CD8-positive, alpha-beta memory T cell (primary cell): Measurements from ENCODE around the gene ADAM12. TPM values are rescaled to one million over a fixed set of nuclear protein-coding genes. Genes with fewer than 3 reads are reported as not detected.

Experiments
- CTCF ChIA-PET: fragments of 350-600 bp; sonication (Branson Sonifier 250); formaldehyde crosslinking; loops from one replicate; lab custom pipeline; 2021; ENCODE audit warnings: antibody characterized with exemption; lab: Charles Lee
- POLR2A ChIA-PET: fragments of 350-600 bp; sonication (Branson Sonifier 250); formaldehyde crosslinking; loops from one replicate; lab custom pipeline; 2021; ENCODE audit warnings: antibody characterized with exemption; lab: Charles Lee
- DNase-seq, 5 donors: peaks; one replicate each; pipeline versions ENCODE4 v3.0.0 to v3.0.0-alpha.2; 2020 to 2022; ENCODE audit warnings: mixed read lengths in 1 of 5
- H3K27ac ChIP-seq: one replicate; pipeline ENCODE4 v1.7.0; 2013; ENCODE audit warnings: low read depth, mild to moderate bottlenecking, low read length, moderate library complexity
- H3K27me3 ChIP-seq: 2 replicates; pipeline ENCODE4 v1.7.0; 2013; ENCODE audit warnings: low read length, mild to moderate bottlenecking; ENCODE audit not compliant: insufficient read depth, poor library complexity, severe bottlenecking
- H3K36me3 ChIP-seq: 2 replicates; pipeline ENCODE4 v1.7.0; 2013; ENCODE audit warnings: mild to moderate bottlenecking, low read length, moderate library complexity; ENCODE audit not compliant: insufficient read depth
- H3K4me1 ChIP-seq: 2 replicates; pipeline ENCODE4 v1.7.0; 2013; ENCODE audit warnings: mild to moderate bottlenecking, low read length, moderate library complexity; ENCODE audit not compliant: insufficient read depth
- H3K4me3 ChIP-seq: 2 replicates; pipeline ENCODE4 v1.7.0; 2013; ENCODE audit warnings: mild to moderate bottlenecking, low read length
- H3K9me3 ChIP-seq: 2 replicates; pipeline ENCODE4 v1.7.0; 2013; ENCODE audit warnings: mild to moderate bottlenecking, low read length
- H3K27ac Mint-ChIP-seq, 8 donors: one replicate each; pipeline ENCODE4 v1.8.0; 2020 to 2021; ENCODE audit warnings: mixed read lengths in 8 of 8, mild to moderate bottlenecking in 6 of 8, inconsistent platforms in 3 of 8, moderate library complexity in 3 of 8
- H3K27me3 Mint-ChIP-seq, 2 donors: one replicate each; pipeline ENCODE4 v1.8.0; 2020 to 2021; ENCODE audit warnings: mixed read lengths in 2 of 2, mild to moderate bottlenecking in 1 of 2, moderate library complexity in 1 of 2
- H3K36me3 Mint-ChIP-seq, 3 donors: one replicate each; pipeline ENCODE4 v1.8.0; 2020 to 2021; ENCODE audit warnings: mixed read lengths in 3 of 3, inconsistent platforms in 1 of 3, mild to moderate bottlenecking in 1 of 3
- H3K4me1 Mint-ChIP-seq, 3 donors: one replicate each; pipeline ENCODE4 v1.8.0; 2020 to 2021; ENCODE audit warnings: mixed read lengths in 3 of 3, inconsistent platforms in 1 of 3, mild to moderate bottlenecking in 1 of 3
- H3K4me3 Mint-ChIP-seq, 7 donors: one replicate each; pipeline ENCODE4 v1.8.0; 2020 to 2021; ENCODE audit warnings: mixed read lengths in 7 of 7, mild to moderate bottlenecking in 6 of 7, moderate library complexity in 4 of 7, inconsistent platforms in 2 of 7
- H3K9me3 Mint-ChIP-seq, 5 donors: one replicate each; pipeline ENCODE4 v1.8.0; 2020 to 2022; ENCODE audit warnings: mixed read lengths in 5 of 5, mild to moderate bottlenecking in 3 of 5, moderate library complexity in 2 of 5, inconsistent platforms in 1 of 5
- polyA plus RNA-seq: library from polyadenylated mRNA; unstranded; fragments of 300-500 nt; fragmentation: Illumina TruSeq; gene quantifications from one replicate; pipeline ENCODE4 v1.2.3, GENCODE V29; 2021
- total RNA-seq, 2 experiments: library from RNA; stranded (reverse); gene quantifications; one replicate each; pipeline ENCODE4 v1.2.3, GENCODE V29; 2021

The ADAM12 gene
- total and polyA plus RNA-seq, 3 experiments from 2014 or later: 0.11 to 6.4 (median 0.31) TPM

DNA sequence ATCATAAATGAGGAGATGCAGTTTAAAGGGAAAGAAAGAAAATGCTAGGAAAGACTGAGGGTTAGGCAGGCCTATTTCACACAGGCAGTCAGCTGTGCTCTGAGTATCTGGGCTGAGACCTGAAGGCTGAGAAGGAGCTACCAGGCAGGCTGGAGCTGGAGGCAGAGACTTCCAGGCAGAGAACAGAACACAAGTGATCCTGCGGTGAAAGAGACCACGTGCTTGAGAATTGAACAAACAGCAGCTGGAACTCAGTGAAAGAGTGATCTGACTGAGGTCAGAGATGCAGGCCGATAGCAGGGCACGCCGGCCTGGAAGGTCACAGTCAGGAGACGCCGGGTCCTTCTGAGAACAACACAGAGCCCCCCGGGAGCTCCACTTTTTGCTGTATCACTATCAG lies 147.8 kb downstream of the ADAM12 start:
- Mint-ChIP-seq H3K27me3 (no peaks in the 10 kb centered on the region), H3K4me1 (no peaks in the 10 kb centered on the region), H3K9me3 (peaks cover 0 to 7% (median 3%) of the 10 kb centered on the region in 5 donors), H3K36me3 (no peaks in the 10 kb centered on the region), H3K4me3 (no peak overlapping the region), H3K27ac (peak overlapping the region in 1 of 8 donors; percentile 24)
- ChIA-PET CTCF (interaction anchor here (0.9 kb wide), 1 partner anchor 10 kb away, joined by 3 read pairs; no protein-coding TSS in a partner anchor), POLR2A (no interaction called here)
- no peaks in the 10 kb centered on the region for H3K27me3 ChIP-seq
- no peak overlapping the region for H3K4me3 ChIP-seq
- H3K9me3 ChIP-seq: no peaks in the 10 kb centered on the region
- no peaks in the 10 kb centered on the region for H3K4me1 ChIP-seq
- no peak overlapping the region for H3K27ac ChIP-seq
- no peak for DNase-seq
- H3K36me3 ChIP-seq: no peaks in the 10 kb centered on the region

DNA sequence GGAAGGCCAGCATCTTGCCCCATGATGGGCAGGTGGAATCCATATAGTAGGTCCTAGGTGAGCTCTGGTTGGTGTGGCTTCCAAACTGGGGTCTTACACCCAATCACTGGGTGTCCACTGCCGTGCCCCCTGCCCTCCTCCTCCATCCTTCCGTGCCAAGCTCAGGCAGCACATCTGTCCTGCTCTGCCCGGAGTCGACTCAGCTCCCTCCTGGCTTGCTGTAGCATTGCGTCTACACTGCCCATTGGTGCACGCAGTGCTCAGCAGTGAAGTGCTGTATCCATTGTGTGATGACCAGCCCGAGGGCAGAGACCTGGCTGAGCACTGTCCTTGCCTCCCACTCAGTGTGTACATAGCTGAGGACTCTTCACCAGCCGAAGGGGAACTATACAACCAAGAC lies 148.4 kb downstream of the ADAM12 start:
- Histone ChIP-seq H3K36me3 (no peaks in the 10 kb centered on the region), H3K27me3 (no peaks in the 10 kb centered on the region), H3K4me3 (no peak overlapping the region), H3K9me3 (no peaks in the 10 kb centered on the region), H3K27ac (no peak overlapping the region), H3K4me1 (no peaks in the 10 kb centered on the region)
- ChIA-PET CTCF (interaction anchor here (0.9 kb wide), 1 partner anchor 9 kb away, joined by 3 read pairs; no protein-coding TSS in a partner anchor), POLR2A (no interaction called here)
- DNase-seq: no peak
- H3K9me3 Mint-ChIP-seq: peaks cover 0 to 7% (median 3%) of the 10 kb centered on the region in 5 donors
- no peaks in the 10 kb centered on the region for H3K36me3 Mint-ChIP-seq
- H3K27ac Mint-ChIP-seq: peak overlapping the region in 2 of 8 donors; percentile 60 to 65
- H3K4me3 Mint-ChIP-seq: no peak overlapping the region
- H3K4me1 Mint-ChIP-seq: no peaks in the 10 kb centered on the region
- H3K27me3 Mint-ChIP-seq: no peaks in the 10 kb centered on the region

DNA sequence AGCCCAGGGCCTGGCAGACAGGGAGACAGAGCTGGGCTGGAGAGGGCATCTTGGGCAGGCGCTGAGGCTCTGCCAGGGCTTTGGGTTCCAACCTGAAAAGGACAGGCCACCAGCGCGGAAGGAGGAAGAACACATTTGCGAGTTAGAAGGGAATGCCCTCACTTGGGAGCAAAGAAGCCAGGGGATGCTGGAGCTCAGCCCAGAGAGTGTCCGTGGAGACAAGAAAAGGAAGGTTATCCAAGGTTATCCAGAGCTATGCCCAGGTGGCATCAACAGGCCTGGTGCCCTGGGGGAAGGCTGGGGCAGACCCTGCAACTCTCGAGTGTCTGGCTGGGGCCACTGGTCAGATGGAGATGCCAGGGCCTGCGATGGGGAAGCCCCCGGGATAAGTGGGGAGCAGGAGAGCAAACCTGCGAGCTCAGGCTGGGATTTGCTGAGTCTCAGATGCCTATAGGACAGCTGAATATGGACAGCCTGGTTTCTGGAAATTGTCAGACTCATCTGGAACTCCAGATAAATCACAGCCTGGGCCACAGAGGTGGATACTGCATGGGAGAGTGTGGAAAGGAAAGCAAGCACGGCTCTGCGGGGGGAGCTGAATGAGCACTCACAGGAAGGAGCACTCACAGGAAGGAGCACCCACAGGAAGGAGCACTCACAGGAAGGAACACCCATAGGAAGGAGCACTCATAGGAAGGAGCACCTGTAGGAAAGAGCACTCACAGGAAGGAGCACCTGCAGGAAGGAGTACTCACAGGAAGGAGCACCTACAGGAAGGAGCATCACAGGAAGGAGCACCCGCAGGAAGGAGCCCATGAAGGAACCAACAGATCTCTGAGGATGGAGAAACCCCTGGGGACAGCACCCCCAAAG lies 152.1 kb downstream of the ADAM12 start:
- CTCF ChIA-PET: no interaction called here
- no peaks in the 10 kb centered on the region for H3K4me1 Mint-ChIP-seq
- H3K4me1 ChIP-seq: no peaks in the 10 kb centered on the region
- H3K27ac ChIP-seq: no peak overlapping the region
- DNase-seq: no peak
- H3K36me3 Mint-ChIP-seq: peaks cover 0 to 4% (median 2%) of the 10 kb centered on the region in 3 donors
- H3K4me3 ChIP-seq: no peak overlapping the region
- H3K9me3 ChIP-seq: no peaks in the 10 kb centered on the region
- no peak overlapping the region for H3K4me3 Mint-ChIP-seq
- H3K9me3 Mint-ChIP-seq: peaks cover 0 to 9% (median 4%) of the 10 kb centered on the region in 5 donors
- no peaks in the 10 kb centered on the region for H3K36me3 ChIP-seq
- H3K27ac Mint-ChIP-seq: peak overlapping the region in 2 of 8 donors; percentile 70 to 80
- H3K27me3 Mint-ChIP-seq: peaks cover 0 to 5% of the 10 kb centered on the region in 2 donors
- POLR2A ChIA-PET: no interaction called here
- no peaks in the 10 kb centered on the region for H3K27me3 ChIP-seq

- no peak overlapping the region for H3K27ac ChIP-seq
- ChIA-PET POLR2A (no interaction called here), CTCF (no interaction called here)
- no peak for DNase-seq
- H3K9me3 ChIP-seq: no peaks in the 10 kb centered on the region
- no peak overlapping the region for H3K4me3 Mint-ChIP-seq
- H3K36me3 ChIP-seq: no peaks in the 10 kb centered on the region
- H3K9me3 Mint-ChIP-seq: peaks cover 0 to 9% (median 4%) of the 10 kb centered on the region in 5 donors
- H3K27me3 ChIP-seq: no peaks in the 10 kb centered on the region
- H3K27ac Mint-ChIP-seq: peak overlapping the region in 1 of 8 donors; percentile 65
- no peak overlapping the region for H3K4me3 ChIP-seq
- H3K27me3 Mint-ChIP-seq: peaks cover 0 to 5% of the 10 kb centered on the region in 2 donors
- no peaks in the 10 kb centered on the region for H3K4me1 Mint-ChIP-seq
- H3K4me1 ChIP-seq: no peaks in the 10 kb centered on the region
- peaks cover 0 to 4% (median 2%) of the 10 kb centered on the region in 3 donors for H3K36me3 Mint-ChIP-seq
These were observed 152.9 kb downstream of the ADAM12 start for GRCh38 chr10:126235091-126235978.

GRCh38 chr10:126234630-126235029 lies 153.6 kb downstream of the ADAM12 start:
- peaks cover 0 to 5% of the 10 kb centered on the region in 2 donors for H3K27me3 Mint-ChIP-seq
- CTCF ChIA-PET: no interaction called here
- Histone ChIP-seq H3K9me3 (no peaks in the 10 kb centered on the region), H3K4me1 (no peaks in the 10 kb centered on the region), H3K36me3 (no peaks in the 10 kb centered on the region), H3K27ac (no peak overlapping the region), H3K4me3 (no peak overlapping the region), H3K27me3 (no peaks in the 10 kb centered on the region)
- H3K36me3 Mint-ChIP-seq: peaks cover 0 to 4% (median 2%) of the 10 kb centered on the region in 3 donors
- H3K9me3 Mint-ChIP-seq: peaks cover 0 to 9% (median 4%) of the 10 kb centered on the region in 5 donors
- DNase-seq: no peak
- no peaks in the 10 kb centered on the region for H3K4me1 Mint-ChIP-seq
- no peak overlapping the region for H3K4me3 Mint-ChIP-seq
- POLR2A ChIA-PET: no interaction called here
- H3K27ac Mint-ChIP-seq: peak overlapping the region in 2 of 8 donors; percentile 21 to 49

GRCh38 chr10:126233182-126234148 lies 154.8 kb downstream of the ADAM12 start:
- Histone ChIP-seq H3K36me3 (no peaks in the 10 kb centered on the region), H3K27ac (no peak overlapping the region), H3K27me3 (no peaks in the 10 kb centered on the region), H3K4me3 (no peak overlapping the region), H3K4me1 (no peaks in the 10 kb centered on the region), H3K9me3 (no peaks in the 10 kb centered on the region)
- ChIA-PET CTCF (no interaction called here), POLR2A (no interaction called here)
- Mint-ChIP-seq H3K36me3 (peaks cover 0 to 4% (median 2%) of the 10 kb centered on the region in 3 donors), H3K4me1 (no peaks in the 10 kb centered on the region), H3K9me3 (peaks cover 0 to 9% (median 4%) of the 10 kb centered on the region in 5 donors), H3K4me3 (no peak overlapping the region), H3K27ac (no peak overlapping the region), H3K27me3 (peaks cover 0 to 5% of the 10 kb centered on the region in 2 donors)
- DNase-seq: no peak

DNA sequence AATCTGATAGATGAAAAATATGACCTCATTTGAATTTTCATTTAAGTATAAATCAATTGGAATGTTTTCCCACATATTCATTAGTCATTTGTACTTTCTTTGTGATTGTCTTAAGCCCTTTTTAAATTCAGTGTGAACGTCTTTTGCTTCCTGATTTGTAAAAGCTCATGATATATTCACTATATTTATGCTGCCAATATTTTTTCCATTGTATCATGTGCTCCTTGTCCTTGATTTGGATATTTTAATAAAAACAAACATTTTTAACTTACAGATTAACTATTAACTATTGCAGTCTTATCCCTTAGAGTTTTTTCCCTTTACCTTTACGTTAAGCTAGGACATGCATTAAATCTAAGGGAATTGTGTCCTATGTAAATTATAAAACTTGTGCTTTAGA lies 157.7 kb downstream of the ADAM12 start:
- no peaks in the 10 kb centered on the region for H3K4me1 ChIP-seq
- peaks cover 0 to 6% (median 0%) of the 10 kb centered on the region in 5 donors for H3K9me3 Mint-ChIP-seq
- H3K9me3 ChIP-seq: no peaks in the 10 kb centered on the region
- ChIA-PET CTCF (interaction anchor here (1.5 kb wide), 1 partner anchor 9 kb away, joined by 3 read pairs; no protein-coding TSS in a partner anchor), POLR2A (no interaction called here)
- no peaks in the 10 kb centered on the region for H3K36me3 ChIP-seq
- no peaks in the 10 kb centered on the region for H3K27me3 ChIP-seq
- DNase-seq: no peak
- H3K27ac Mint-ChIP-seq: no peak overlapping the region
- H3K4me3 Mint-ChIP-seq: no peak overlapping the region
- peaks cover 0 to 5% of the 10 kb centered on the region in 2 donors for H3K27me3 Mint-ChIP-seq
- no peak overlapping the region for H3K4me3 ChIP-seq
- peaks cover 0 to 4% (median 2%) of the 10 kb centered on the region in 3 donors for H3K36me3 Mint-ChIP-seq
- H3K4me1 Mint-ChIP-seq: no peaks in the 10 kb centered on the region
- H3K27ac ChIP-seq: no peak overlapping the region
